ENCODE measurements around the gene PI4K2A. TPM values are rescaled to one million over a fixed set of nuclear protein-coding genes. Genes with fewer than 3 reads are reported as not detected.

PI4K2A gene
- total and polyA plus RNA-seq, 2 of the 13 experiments (the other 11 are each of a cell fraction or from before 2014, with no cell fraction given): 10.9 to 14.3 TPM

GRCh38 chr10:97708976-97709946 is 68.8 kb downstream of the PI4K2A start (continued):
- TF ChIP-seq TGIF2 (CRISPR knock-in tag; IDR thresholded peaks at IDR 0.05) (peak; percentile 42; the same call in 1 of the 2 replicates), HOXA5 (CRISPR knock-in tag; IDR thresholded peaks at IDR 0.05) (no peak), FUBP1 (CRISPR knock-in tag; IDR thresholded peaks at IDR 0.05; ENCODE audit: borderline replicate concordance) (no peak), HNRNPH1 (optimal IDR thresholded peaks at IDR 0.05; ENCODE audit: low read depth, low read length) (no peak), ZNF382 (CRISPR knock-in tag; IDR thresholded peaks at IDR 0.05; ENCODE audit: borderline replicate concordance) (no peak), IKZF4 (CRISPR knock-in tag; IDR thresholded peaks at IDR 0.05; ENCODE audit: borderline replicate concordance, low read depth, not compliant biosample characterization) (peak; percentile 40), E2F5 (CRISPR knock-in tag; conservative IDR thresholded peaks at IDR 0.05) (no peak)
- TF ChIP-seq, protein P1, sequence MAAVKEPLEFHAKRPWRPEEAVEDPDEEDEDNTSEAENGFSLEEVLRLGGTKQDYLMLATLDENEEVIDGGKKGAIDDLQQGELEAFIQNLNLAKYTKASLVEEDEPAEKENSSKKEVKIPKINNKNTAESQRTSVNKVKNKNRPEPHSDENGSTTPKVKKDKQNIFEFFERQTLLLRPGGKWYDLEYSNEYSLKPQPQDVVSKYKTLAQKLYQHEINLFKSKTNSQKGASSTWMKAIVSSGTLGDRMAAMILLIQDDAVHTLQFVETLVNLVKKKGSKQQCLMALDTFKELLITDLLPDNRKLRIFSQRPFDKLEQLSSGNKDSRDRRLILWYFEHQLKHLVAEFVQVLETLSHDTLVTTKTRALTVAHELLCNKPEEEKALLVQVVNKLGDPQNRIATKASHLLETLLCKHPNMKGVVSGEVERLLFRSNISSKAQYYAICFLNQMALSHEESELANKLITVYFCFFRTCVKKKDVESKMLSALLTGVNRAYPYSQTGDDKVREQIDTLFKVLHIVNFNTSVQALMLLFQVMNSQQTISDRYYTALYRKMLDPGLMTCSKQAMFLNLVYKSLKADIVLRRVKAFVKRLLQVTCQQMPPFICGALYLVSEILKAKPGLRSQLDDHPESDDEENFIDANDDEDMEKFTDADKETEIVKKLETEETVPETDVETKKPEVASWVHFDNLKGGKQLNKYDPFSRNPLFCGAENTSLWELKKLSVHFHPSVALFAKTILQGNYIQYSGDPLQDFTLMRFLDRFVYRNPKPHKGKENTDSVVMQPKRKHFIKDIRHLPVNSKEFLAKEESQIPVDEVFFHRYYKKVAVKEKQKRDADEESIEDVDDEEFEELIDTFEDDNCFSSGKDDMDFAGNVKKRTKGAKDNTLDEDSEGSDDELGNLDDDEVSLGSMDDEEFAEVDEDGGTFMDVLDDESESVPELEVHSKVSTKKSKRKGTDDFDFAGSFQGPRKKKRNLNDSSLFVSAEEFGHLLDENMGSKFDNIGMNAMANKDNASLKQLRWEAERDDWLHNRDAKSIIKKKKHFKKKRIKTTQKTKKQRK (IDR thresholded peaks at IDR 0.05; ENCODE audit: low read length): no peak
- TF ChIP-seq, protein P2, sequence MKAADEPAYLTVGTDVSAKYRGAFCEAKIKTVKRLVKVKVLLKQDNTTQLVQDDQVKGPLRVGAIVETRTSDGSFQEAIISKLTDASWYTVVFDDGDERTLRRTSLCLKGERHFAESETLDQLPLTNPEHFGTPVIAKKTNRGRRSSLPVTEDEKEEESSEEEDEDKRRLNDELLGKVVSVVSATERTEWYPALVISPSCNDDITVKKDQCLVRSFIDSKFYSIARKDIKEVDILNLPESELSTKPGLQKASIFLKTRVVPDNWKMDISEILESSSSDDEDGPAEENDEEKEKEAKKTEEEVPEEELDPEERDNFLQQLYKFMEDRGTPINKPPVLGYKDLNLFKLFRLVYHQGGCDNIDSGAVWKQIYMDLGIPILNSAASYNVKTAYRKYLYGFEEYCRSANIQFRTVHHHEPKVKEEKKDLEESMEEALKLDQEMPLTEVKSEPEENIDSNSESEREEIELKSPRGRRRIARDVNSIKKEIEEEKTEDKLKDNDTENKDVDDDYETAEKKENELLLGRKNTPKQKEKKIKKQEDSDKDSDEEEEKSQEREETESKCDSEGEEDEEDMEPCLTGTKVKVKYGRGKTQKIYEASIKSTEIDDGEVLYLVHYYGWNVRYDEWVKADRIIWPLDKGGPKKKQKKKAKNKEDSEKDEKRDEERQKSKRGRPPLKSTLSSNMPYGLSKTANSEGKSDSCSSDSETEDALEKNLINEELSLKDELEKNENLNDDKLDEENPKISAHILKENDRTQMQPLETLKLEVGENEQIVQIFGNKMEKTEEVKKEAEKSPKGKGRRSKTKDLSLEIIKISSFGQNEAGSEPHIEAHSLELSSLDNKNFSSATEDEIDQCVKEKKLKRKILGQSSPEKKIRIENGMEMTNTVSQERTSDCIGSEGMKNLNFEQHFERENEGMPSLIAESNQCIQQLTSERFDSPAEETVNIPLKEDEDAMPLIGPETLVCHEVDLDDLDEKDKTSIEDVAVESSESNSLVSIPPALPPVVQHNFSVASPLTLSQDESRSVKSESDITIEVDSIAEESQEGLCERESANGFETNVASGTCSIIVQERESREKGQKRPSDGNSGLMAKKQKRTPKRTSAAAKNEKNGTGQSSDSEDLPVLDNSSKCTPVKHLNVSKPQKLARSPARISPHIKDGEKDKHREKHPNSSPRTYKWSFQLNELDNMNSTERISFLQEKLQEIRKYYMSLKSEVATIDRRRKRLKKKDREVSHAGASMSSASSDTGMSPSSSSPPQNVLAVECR (CRISPR knock-in tag; IDR thresholded peaks at IDR 0.05; ENCODE audit: borderline replicate concordance): no peak
- TF ChIP-seq, protein P3, sequence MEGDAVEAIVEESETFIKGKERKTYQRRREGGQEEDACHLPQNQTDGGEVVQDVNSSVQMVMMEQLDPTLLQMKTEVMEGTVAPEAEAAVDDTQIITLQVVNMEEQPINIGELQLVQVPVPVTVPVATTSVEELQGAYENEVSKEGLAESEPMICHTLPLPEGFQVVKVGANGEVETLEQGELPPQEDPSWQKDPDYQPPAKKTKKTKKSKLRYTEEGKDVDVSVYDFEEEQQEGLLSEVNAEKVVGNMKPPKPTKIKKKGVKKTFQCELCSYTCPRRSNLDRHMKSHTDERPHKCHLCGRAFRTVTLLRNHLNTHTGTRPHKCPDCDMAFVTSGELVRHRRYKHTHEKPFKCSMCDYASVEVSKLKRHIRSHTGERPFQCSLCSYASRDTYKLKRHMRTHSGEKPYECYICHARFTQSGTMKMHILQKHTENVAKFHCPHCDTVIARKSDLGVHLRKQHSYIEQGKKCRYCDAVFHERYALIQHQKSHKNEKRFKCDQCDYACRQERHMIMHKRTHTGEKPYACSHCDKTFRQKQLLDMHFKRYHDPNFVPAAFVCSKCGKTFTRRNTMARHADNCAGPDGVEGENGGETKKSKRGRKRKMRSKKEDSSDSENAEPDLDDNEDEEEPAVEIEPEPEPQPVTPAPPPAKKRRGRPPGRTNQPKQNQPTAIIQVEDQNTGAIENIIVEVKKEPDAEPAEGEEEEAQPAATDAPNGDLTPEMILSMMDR (CRISPR knock-in tag; IDR thresholded peaks at IDR 0.05): peak; percentile 72
